HCT116 (cell line): ENCODE results near the gene TRPM1. TPM values are rescaled to one million over a fixed set of nuclear protein-coding genes. Genes with fewer than 3 reads are reported as not detected.

Source experiments
- ATAC-seq: fragments of 200-7000 bp; cut with Tn5 transposase; 2 replicates; pipeline ENCODE4 v1.9.1; 2020; ENCODE audit warnings: mild to moderate bottlenecking, moderate library complexity
- BruUV-seq: library from RNA; stranded (reverse); fragments of 400-500 nt; replicated peaks from 2 replicates; lab custom pipeline; 2021; lab: Mats Ljungman, UMichigan
- CTCF ChIA-PET: fragments of 300-600 bp; sonication (Branson Sonifier 250); formaldehyde crosslinking; loops from one replicate; lab custom pipeline; 2021; ENCODE audit warnings: antibody characterized with exemption; lab: Charles Lee
- POLR2A ChIA-PET: fragments of 300-600, 350-600 bp; sonication (Branson Sonifier 250); formaldehyde crosslinking; loops from one replicate; lab custom pipeline; 2021; ENCODE audit warnings: antibody characterized with exemption; lab: Charles Lee
- RAD21 ChIA-PET, 2 experiments: fragments of 300-600 bp; sonication (Branson Sonifier 250); formaldehyde crosslinking; loops; one replicate each; lab custom pipeline; 2023; ENCODE audit warnings: low total read pairs in 2 of 2; ENCODE audit not compliant: uncharacterized antibody in 2 of 2, unreplicated experiment in 2 of 2, low non-redundant PET in 1 of 2; lab: Charles Lee
- DNase-seq: peaks from one replicate; pipeline ENCODE4 v3.0.0-alpha.2; 2010; ENCODE audit warnings: low read depth, low spot score
- H2AFZ ChIP-seq: fragments of 200-600 bp; shearing (Covaris generic), sonication (generic); 2 replicates; pipeline ENCODE4 v1.6.1; 2017; ENCODE audit warnings: low read depth, mixed run types, mixed read lengths, antibody characterized with exemption, low read length; ENCODE audit not compliant: poor library complexity, severe bottlenecking
- H3K27ac ChIP-seq: 2 replicates; pipeline ENCODE4 v1.5.1; 2012; ENCODE audit warnings: low read depth, low read length
- H3K27me3 ChIP-seq: fragments of 200-600 bp; sonication (generic); 2 replicates; pipeline ENCODE4 v1.6.1; 2016; ENCODE audit warnings: mixed run types, low read length, mixed read lengths; ENCODE audit not compliant: insufficient read depth
- H3K36me3 ChIP-seq, 2 experiments: fragments of 200-500 bp in 1 of 2; fragments of 200-600 bp in 1 of 2; sonication (Bioruptor generic) in 1 of 2; sonication (generic) in 1 of 2; 2 replicates each; pipeline versions ENCODE4 v1.5.1 to v1.6.1; 2014 to 2016; ENCODE audit warnings: low read length in 2 of 2, inconsistent platforms in 1 of 2, mixed read lengths in 1 of 2, mixed run types in 1 of 2; ENCODE audit not compliant: insufficient read depth in 2 of 2, control insufficient read depth in 1 of 2
- H3K4me1 ChIP-seq, 2 experiments: fragments of 200-600 bp in 1 of 2; sonication (generic) in 1 of 2; 2 replicates each; pipeline versions ENCODE4 v1.5.1 to v1.6.1; 2012 to 2017; ENCODE audit warnings: low read length in 2 of 2, inconsistent platforms in 1 of 2, mild to moderate bottlenecking in 1 of 2, mixed read lengths in 1 of 2, mixed run types in 1 of 2, moderate library complexity in 1 of 2; ENCODE audit not compliant: insufficient read depth in 2 of 2, control insufficient read depth in 1 of 2
- H3K4me2 ChIP-seq: fragments of 200-600 bp; sonication (generic); 2 replicates; pipeline ENCODE4 v1.6.1; 2017; ENCODE audit warnings: mixed run types, low read length, mixed read lengths
- H3K4me3 ChIP-seq, 2 experiments: fragments of 200-600 bp in 1 of 2; sonication (generic) in 1 of 2; replicated peaks in 1 of 2; 2 replicates each; pipeline ENCODE4 v1.5.1; 2011 to 2016; ENCODE audit warnings: low read length in 2 of 2, control low read depth in 1 of 2, low read depth in 1 of 2, mild to moderate bottlenecking in 1 of 2, mixed read lengths in 1 of 2, mixed run types in 1 of 2
- H3K79me2 ChIP-seq: fragments of 200-600 bp; sonication (generic); 2 replicates; pipeline ENCODE4 v1.6.1; 2017; ENCODE audit warnings: mild to moderate bottlenecking, mixed run types, low read length, moderate library complexity, mixed read lengths; ENCODE audit not compliant: insufficient read depth
- H3K9ac ChIP-seq: fragments of 200-600 bp; sonication (generic); 2 replicates; pipeline ENCODE4 v1.6.1; 2016; ENCODE audit warnings: low read length, mixed read lengths
- H3K9me2 ChIP-seq: fragments of 200-600 bp; sonication (generic), shearing (Covaris generic); 2 replicates; pipeline ENCODE4 v1.6.1; 2017; ENCODE audit warnings: mixed run types, mild to moderate bottlenecking, moderate library complexity; ENCODE audit not compliant: insufficient read depth
- H3K9me3 ChIP-seq, 2 experiments: fragments of 200-500 bp in 1 of 2; fragments of 200-600 bp in 1 of 2; sonication (Bioruptor generic) in 1 of 2; sonication (generic) in 1 of 2; 2 replicates each; pipeline ENCODE4 v1.6.1; 2014 to 2017; ENCODE audit warnings: low read length in 2 of 2, mixed read lengths in 2 of 2, inconsistent platforms in 1 of 2, low read depth in 1 of 2, mild to moderate bottlenecking in 1 of 2, mixed run types in 1 of 2, moderate library complexity in 1 of 2; ENCODE audit not compliant: control insufficient read depth in 1 of 2, insufficient read depth in 1 of 2
- H4K20me1 ChIP-seq: fragments of 200-600 bp; sonication (generic), shearing (Covaris generic); 2 replicates; pipeline ENCODE4 v1.6.1; 2017; ENCODE audit warnings: mixed run types, mild to moderate bottlenecking, moderate library complexity; ENCODE audit not compliant: insufficient read depth
- ATF3 ChIP-seq: IDR thresholded peaks from 2 replicates; pipeline ENCODE4 v1.6.1; 2012
- CEBPB ChIP-seq: IDR thresholded peaks from 2 replicates; pipeline ENCODE4 v1.6.1; 2012; ENCODE audit warnings: low read depth
- ELF1 ChIP-seq: IDR thresholded peaks from 2 replicates; pipeline ENCODE4 v1.6.1; 2012; ENCODE audit warnings: low read depth, borderline replicate concordance
- EZH2phosphoT487 ChIP-seq: fragments of 200-600 bp; IDR thresholded peaks from 2 replicates; pipeline ENCODE4 v1.6.1; 2018; ENCODE audit warnings: antibody characterized with exemption, borderline replicate concordance
- FOSL1 ChIP-seq: IDR thresholded peaks from 2 replicates; pipeline ENCODE4 v1.6.1; 2012; ENCODE audit warnings: low read depth
- POLR2A ChIP-seq: IDR thresholded peaks from 2 replicates; pipeline ENCODE4 v1.7.0; 2011; ENCODE audit warnings: borderline replicate concordance; ENCODE audit not compliant: insufficient read depth, insufficient read length; ENCODE audit errors: extremely low read depth
- SP1 ChIP-seq: IDR thresholded peaks from 2 replicates; pipeline ENCODE4 v1.6.1; 2012; ENCODE audit warnings: low read depth
- TCF7L2 ChIP-seq: IDR thresholded peaks from 2 replicates; pipeline ENCODE4 v1.7.0; 2011; ENCODE audit warnings: borderline replicate concordance, inconsistent platforms; ENCODE audit not compliant: insufficient read depth, insufficient read length; ENCODE audit errors: extremely low read depth
- YY1 ChIP-seq: IDR thresholded peaks from 2 replicates; pipeline ENCODE4 v1.6.1; 2011; ENCODE audit warnings: low read length, low read depth, moderate library complexity, mild to moderate bottlenecking; ENCODE audit not compliant: insufficient replicate concordance; ENCODE audit errors: extremely low read depth
- ZBTB33 ChIP-seq: IDR thresholded peaks from 2 replicates; pipeline ENCODE4 v1.6.1; 2011; ENCODE audit warnings: mild to moderate bottlenecking, low read length, moderate library complexity; ENCODE audit not compliant: insufficient replicate concordance; ENCODE audit errors: extremely low read depth
- ZNF274 ChIP-seq: fragments of 200-500 bp; sonication (Bioruptor generic); IDR thresholded peaks from 2 replicates; pipeline ENCODE4 v1.6.1; 2014; ENCODE audit warnings: mild to moderate bottlenecking, low read depth, low read length, inconsistent platforms
- intact Hi-C: fragments of 100-400 bp; cut with micrococcal nuclease; formaldehyde crosslinking; loops from 2 replicates; pipeline ENCODE4 v1.10.0; 2022
- total RNA-seq: library from RNA; stranded (reverse); gene quantifications from one replicate; pipeline ENCODE4 v1.2.1, GENCODE V29; 2021; ENCODE audit not compliant: unreplicated experiment

Gene TRPM1
- total RNA-seq, 1 experiment from 2014 or later, result not detected

- no peak overlapping the region for H3K4me3 ChIP-seq
- H3K9me2 ChIP-seq, result peaks cover 3% of the 10 kb centered on the region; the same call in 1 of the 2 replicates
- DNase-seq (no peak), ATAC-seq (no peak)
- intact Hi-C loops, result no loop called here
- RAD21 ChIA-PET, result no interaction called here
- no peaks in the 10 kb centered on the region for H4K20me1 ChIP-seq
- H3K4me1 ChIP-seq, result no peaks in the 10 kb centered on the region
- TF ChIP-seq ELF1 (no peak), ZBTB33 (no peak), TCF7L2 (no peak), FOSL1 (no peak), POLR2A (no peak), SP1 (no peak), ZNF274 (no peak), EZH2phosphoT487 (no peak), YY1 (no peak), ATF3 (no peak), CEBPB (no peak)
- no TSS peak for BruUV-seq
- H3K9ac ChIP-seq, result no peak overlapping the region
- CTCF ChIA-PET, result no interaction called here
- H3K36me3 ChIP-seq, result no peaks in the 10 kb centered on the region
- no peaks in the 10 kb centered on the region for H3K27me3 ChIP-seq
- POLR2A ChIA-PET, result no interaction called here
- no peaks in the 10 kb centered on the region for H3K9me3 ChIP-seq
- no peak overlapping the region for H2AFZ ChIP-seq
- no peaks in the 10 kb centered on the region for H3K79me2 ChIP-seq
- no peak overlapping the region for H3K27ac ChIP-seq
- no peak overlapping the region for H3K4me2 ChIP-seq
Observed at GRCh38 chr15:31051496-31052080, 49.9 kb downstream of the TRPM1 start.
